GM23248 (cell line): Measurements from ENCODE around the gene SHISA8.

ENCODE experiments used
- EZH2 ChIP-seq: fragments of 200-600 bp; sonication (generic); IDR thresholded peaks from 2 replicates; pipeline ENCODE4 v1.6.1; 2018; ENCODE audit warnings: antibody characterized with exemption, mild to moderate bottlenecking; ENCODE audit not compliant: insufficient read depth, poor library complexity, severe bottlenecking
- EZH2phosphoT487 ChIP-seq: fragments of 200-600 bp; sonication (generic); IDR thresholded peaks from 2 replicates; pipeline ENCODE4 v1.6.1; 2018; ENCODE audit warnings: antibody characterized with exemption, moderate library complexity, mild to moderate bottlenecking, low read depth; ENCODE audit not compliant: insufficient read depth

GRCh38 chr22:41943661-41944209 is 28.9 kb upstream of the SHISA8 start:
- TF ChIP-seq EZH2 (no peak), EZH2phosphoT487 (no peak)
